Hippocampal formation (tissue), 2 donors: ENCODE results near the gene ZNF792.
"Not testable (repeated sequence)": the region's sequence is repeated elsewhere in the genome, so short reads cannot be mapped to it uniquely, and the experiment has no call there.

Experiments used
- DNase-seq, 2 donors: peaks; one replicate each; lab custom pipeline; 2025; lab: John Stamatoyannopoulos, UW

The ZNF792 gene

GRCh38 chr19:34998777-34999497 lies 34.9 kb upstream of the ZNF792 start:
- DNase-seq, result no peak

GRCh38 chr19:34998224-34998623 lies 34.2 kb upstream of the ZNF792 start:
- not testable (repeated sequence) for DNase-seq

GRCh38 chr19:34997071-34997617 lies 33.1 kb upstream of the ZNF792 start:
- no peak for DNase-seq

GRCh38 chr19:34995551-34995950 lies 31.5 kb upstream of the ZNF792 start:
- no peak for DNase-seq

- DNase-seq, result no peak
These were observed 30.9 kb upstream of the ZNF792 start for GRCh38 chr19:34994643-34995541.

- DNase-seq, result no peak
These were observed 30.2 kb upstream of the ZNF792 start for GRCh38 chr19:34994286-34994642.

GRCh38 chr19:34992582-34992981 lies 28.6 kb upstream of the ZNF792 start:
- DNase-seq, result not testable (repeated sequence)

- no peak for DNase-seq
These were observed 27.7 kb upstream of the ZNF792 start for GRCh38 chr19:34991542-34992333.

GRCh38 chr19:34990578-34991192 lies 26.7 kb upstream of the ZNF792 start:
- DNase-seq, result no peak

- DNase-seq, result no peak
These were observed 25.3 kb upstream of the ZNF792 start for GRCh38 chr19:34989298-34989697.

GRCh38 chr19:34988119-34988518 lies 24.1 kb upstream of the ZNF792 start:
- no peak for DNase-seq

GRCh38 chr19:34985249-34986022 lies 21.4 kb upstream of the ZNF792 start:
- DNase-seq, result no peak

- DNase-seq, result no peak
These were observed 20.3 kb upstream of the ZNF792 start for GRCh38 chr19:34984287-34984686.

GRCh38 chr19:34983786-34984185 lies 19.8 kb upstream of the ZNF792 start:
- no peak for DNase-seq

GRCh38 chr19:34982275-34982674 lies 18.2 kb upstream of the ZNF792 start:
- no peak for DNase-seq

GRCh38 chr19:34979819-34980640 lies 16.0 kb upstream of the ZNF792 start:
- no peak for DNase-seq

- DNase-seq, result no peak
These were observed 12.6 kb upstream of the ZNF792 start for GRCh38 chr19:34976611-34977010.

- no peak for DNase-seq
These were observed 11.0 kb upstream of the ZNF792 start for GRCh38 chr19:34975056-34975455.

GRCh38 chr19:34974646-34975045 lies 10.6 kb upstream of the ZNF792 start:
- no peak for DNase-seq

GRCh38 chr19:34972163-34972705 lies 8.2 kb upstream of the ZNF792 start:
- no peak for DNase-seq
